Activated CD8-positive, alpha-beta T cell treated with anti-CD3 and anti-CD28 coated beads for 36 hours (primary cell): ENCODE measurements around the gene FSTL4. TPM values are rescaled to one million over a fixed set of nuclear protein-coding genes. Genes with fewer than 3 reads are reported as not detected.

Experiments used
- ATAC-seq: fragments of 200-7000 bp; cut with Tn5 transposase; one replicate; pipeline ENCODE4 v1.10.0; 2021; ENCODE audit warnings: mild to moderate bottlenecking, moderate library complexity
- CTCF ChIA-PET: fragments of 350-600 bp; sonication (Branson Sonifier 250); formaldehyde crosslinking; loops from one replicate; lab custom pipeline; 2021; ENCODE audit warnings: antibody characterized with exemption; lab: Charles Lee
- POLR2A ChIA-PET: fragments of 350-600 bp; sonication (Branson Sonifier 250); formaldehyde crosslinking; loops from one replicate; lab custom pipeline; 2021; ENCODE audit warnings: antibody characterized with exemption; lab: Charles Lee
- DNase-seq: peaks from one replicate; pipeline ENCODE4 v3.0.0-alpha.2; 2020
- H3K27ac Mint-ChIP-seq: one replicate; pipeline ENCODE4 v1.8.0; 2021; ENCODE audit warnings: mild to moderate bottlenecking, mixed read lengths
- H3K27me3 Mint-ChIP-seq: one replicate; pipeline ENCODE4 v1.8.0; 2021; ENCODE audit warnings: mixed read lengths
- H3K36me3 Mint-ChIP-seq: one replicate; pipeline ENCODE4 v1.8.0; 2021; ENCODE audit warnings: low read depth, mixed read lengths
- H3K4me1 Mint-ChIP-seq: one replicate; pipeline ENCODE4 v1.8.0; 2021; ENCODE audit warnings: low read depth, mixed read lengths
- H3K4me3 Mint-ChIP-seq: one replicate; pipeline ENCODE4 v1.8.0; 2021; ENCODE audit warnings: mild to moderate bottlenecking, moderate library complexity, mixed read lengths
- H3K9me3 Mint-ChIP-seq: one replicate; pipeline ENCODE4 v1.8.0; 2021; ENCODE audit warnings: mixed read lengths
- CTCF ChIP-seq: fragments of 200-600 bp; IDR thresholded peaks from one replicate; pipeline ENCODE4 v1.8.0; 2022; ENCODE audit warnings: antibody characterized with exemption, mild to moderate bottlenecking
- intact Hi-C: fragments of 100-400 bp; cut with micrococcal nuclease; formaldehyde crosslinking; loops from one replicate; pipeline ENCODE4 v1.10.0; 2022
- total RNA-seq, 2 experiments: library from RNA; stranded (reverse); gene quantifications; one replicate each; pipeline ENCODE4 v1.2.3, GENCODE V29; 2021

FSTL4 gene
- total RNA-seq, 2 experiments from 2014 or later: not detected

GRCh38 chr5:133429046-133429445, 183.3 kb downstream of the FSTL4 start:
- Mint-ChIP-seq H3K9me3 (no peaks in the 10 kb centered on the region), H3K4me3 (no peak overlapping the region), H3K4me1 (peaks cover under 1% of the 10 kb centered on the region), H3K27me3 (peaks cover 7% of the 10 kb centered on the region), H3K27ac (no peak overlapping the region), H3K36me3 (no peaks in the 10 kb centered on the region)
- no peak for TF ChIP-seq CTCF
- ChIA-PET CTCF (no interaction called here), POLR2A (no interaction called here)
- intact Hi-C loops: no loop called here
- no peak for ATAC-seq
- no peak for DNase-seq

GRCh38 chr5:133428072-133428660, 184.2 kb downstream of the FSTL4 start:
- Mint-ChIP-seq H3K9me3 (no peaks in the 10 kb centered on the region), H3K27me3 (peaks cover 4% of the 10 kb centered on the region), H3K4me3 (no peak overlapping the region), H3K4me1 (peaks cover 9% of the 10 kb centered on the region), H3K27ac (no peak overlapping the region), H3K36me3 (no peaks in the 10 kb centered on the region)
- ChIA-PET POLR2A (no interaction called here), CTCF (no interaction called here)
- intact Hi-C loops: no loop called here
- no peak for DNase-seq
- ATAC-seq: no peak
- no peak for TF ChIP-seq CTCF

GRCh38 chr5:133427121-133427777, 185.1 kb downstream of the FSTL4 start:
- intact Hi-C loops: no loop called here
- Mint-ChIP-seq H3K4me1 (peaks cover 9% of the 10 kb centered on the region), H3K4me3 (no peak overlapping the region), H3K36me3 (no peaks in the 10 kb centered on the region), H3K27ac (no peak overlapping the region), H3K9me3 (no peaks in the 10 kb centered on the region), H3K27me3 (peaks cover 6% of the 10 kb centered on the region)
- ATAC-seq (no peak), DNase-seq (no peak)
- ChIA-PET POLR2A (no interaction called here), CTCF (interaction anchor here (1.5 to 5.4 kb wide), 2 partner anchors 33 to 61 kb away, joined by 4 to 36 read pairs; no protein-coding TSS in a partner anchor)
- TF ChIP-seq CTCF: no peak

GRCh38 chr5:133426264-133426663, 186.1 kb downstream of the FSTL4 start:
- ATAC-seq (no peak), DNase-seq (no peak)
- Mint-ChIP-seq H3K4me3 (no peak overlapping the region), H3K9me3 (no peaks in the 10 kb centered on the region), H3K27me3 (peaks cover 14% of the 10 kb centered on the region), H3K4me1 (peaks cover 9% of the 10 kb centered on the region), H3K27ac (no peak overlapping the region), H3K36me3 (no peaks in the 10 kb centered on the region)
- intact Hi-C loops: no loop called here
- TF ChIP-seq CTCF: no peak
- ChIA-PET POLR2A (no interaction called here), CTCF (interaction anchor here (1.5 to 5.4 kb wide), 4 partner anchors 18 to 60 kb away, joined by 4 to 52 read pairs (median 40); no protein-coding TSS in a partner anchor)

GRCh38 chr5:133425764-133426163, 186.6 kb downstream of the FSTL4 start:
- peaks cover 9% of the 10 kb centered on the region for H3K4me1 Mint-ChIP-seq
- ChIA-PET POLR2A (no interaction called here), CTCF (interaction anchor here (1.0 to 5.4 kb wide), 8 partner anchors 9 to 60 kb away, joined by 3 to 52 read pairs (median 4); no protein-coding TSS in a partner anchor)
- H3K36me3 Mint-ChIP-seq: no peaks in the 10 kb centered on the region
- intact Hi-C loops: no loop called here
- no peaks in the 10 kb centered on the region for H3K9me3 Mint-ChIP-seq
- TF ChIP-seq CTCF: no peak
- no peak overlapping the region for H3K4me3 Mint-ChIP-seq
- peaks cover 14% of the 10 kb centered on the region for H3K27me3 Mint-ChIP-seq
- ATAC-seq: no peak
- H3K27ac Mint-ChIP-seq: no peak overlapping the region
- no peak for DNase-seq
